Activated CD8-positive, alpha-beta memory T cell treated with anti-CD3 and anti-CD28 coated beads, Interleukin-2, amount 50 U/mL, for 48 hours (primary cell): Measurements from ENCODE around the gene COLEC12.

Experiments used
- DNase-seq: peaks from one replicate; pipeline ENCODE4 v3.0.0-alpha.2; 2020

COLEC12 gene

DNA sequence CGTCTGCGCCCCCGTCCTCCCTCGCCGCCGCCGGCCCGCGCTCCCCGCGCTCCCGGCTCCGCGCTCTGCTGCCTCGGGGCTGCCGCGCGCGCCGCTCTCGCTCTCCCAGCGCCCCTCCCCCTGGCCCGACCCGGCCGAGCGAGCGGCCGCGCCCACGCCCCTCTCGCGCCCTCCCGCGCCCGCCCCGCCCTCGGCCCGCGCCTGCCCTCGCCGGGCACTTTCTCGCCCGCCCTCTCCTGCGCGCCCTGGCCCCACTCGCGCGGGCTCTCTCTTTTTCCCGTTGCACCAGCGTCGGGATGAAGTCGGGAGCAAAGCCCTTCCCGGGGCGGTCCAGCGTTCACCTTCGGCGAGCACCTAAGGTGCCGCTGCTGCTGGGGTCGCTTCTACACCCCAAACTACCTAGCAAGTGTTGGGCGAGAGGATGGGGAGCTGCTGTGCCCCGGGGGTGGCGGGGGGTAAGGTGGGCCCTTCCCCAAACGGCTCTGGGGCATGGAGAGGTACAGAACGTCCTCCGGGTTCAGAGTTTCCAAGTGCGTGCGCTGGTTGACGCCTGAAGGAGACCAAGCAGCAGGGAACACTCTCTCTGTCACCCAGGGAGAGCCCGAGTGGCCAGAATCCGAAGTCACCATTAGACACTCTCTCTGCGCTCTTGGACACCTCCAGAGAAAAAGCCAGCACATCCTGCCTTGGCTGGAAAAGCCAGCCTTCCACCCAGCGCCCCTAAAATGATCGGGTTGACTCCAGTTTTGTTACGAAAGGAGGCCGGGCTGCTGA, at the start of gene COLEC12:
Gene COLEC12, minus strand, starts transcription at position 70 of the 774 bp plus-strand sequence. CDS start 187 bp downstream, outside the sequence.
- DNase-seq = no peak

DNA sequence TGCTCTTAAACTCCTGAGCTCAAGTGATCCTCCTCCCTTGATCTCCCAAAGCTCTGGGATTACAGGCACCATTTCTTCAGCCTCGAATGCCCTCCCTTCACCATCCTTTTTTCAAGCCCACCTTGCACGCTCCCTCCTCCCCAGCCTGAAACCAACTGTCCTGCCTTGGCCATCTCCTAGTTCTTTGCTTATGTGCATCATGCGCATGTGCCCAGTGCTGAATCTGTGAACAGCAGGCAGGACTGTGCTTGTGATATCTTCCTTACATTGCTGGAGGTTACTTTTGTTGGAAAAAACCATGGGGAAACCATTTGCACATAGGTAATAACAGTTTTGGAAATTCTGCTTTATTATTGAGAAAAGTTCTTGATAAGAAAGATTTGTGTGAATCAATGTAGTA, 49.5 kb upstream of the COLEC12 start:
- no peak for DNase-seq

- no peak for DNase-seq
Observed at GRCh38 chr18:543447-544078, 43.1 kb upstream of the COLEC12 start.

GRCh38 chr18:533995-534601, 33.6 kb upstream of the COLEC12 start:
- DNase-seq = no peak

GRCh38 chr18:532632-533031, 32.1 kb upstream of the COLEC12 start:
- no peak for DNase-seq

DNA sequence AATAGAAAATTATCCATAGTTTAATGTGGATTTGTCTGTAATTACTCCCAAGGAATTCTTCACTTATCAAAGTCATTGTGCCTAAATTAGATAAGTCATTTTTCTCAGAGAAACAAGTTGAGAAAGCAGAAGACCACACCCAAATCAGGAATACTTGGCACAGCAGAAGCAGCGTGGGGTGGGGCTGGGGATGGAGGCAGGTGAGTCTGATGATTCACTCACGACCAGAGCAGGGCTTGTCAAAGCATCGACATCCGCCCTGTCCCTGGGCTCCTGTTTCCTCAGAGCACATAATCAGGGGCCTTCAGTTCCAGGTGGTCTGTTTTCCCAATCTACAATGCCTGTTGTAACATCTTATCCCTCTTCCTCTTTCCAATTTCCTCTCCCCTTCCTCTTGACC, 31.5 kb upstream of the COLEC12 start:
- no peak for DNase-seq

GRCh38 chr18:527146-527545, 26.6 kb upstream of the COLEC12 start:
- DNase-seq = no peak

- DNase-seq = no peak
Observed at GRCh38 chr18:526681-527080, 26.2 kb upstream of the COLEC12 start.

DNA sequence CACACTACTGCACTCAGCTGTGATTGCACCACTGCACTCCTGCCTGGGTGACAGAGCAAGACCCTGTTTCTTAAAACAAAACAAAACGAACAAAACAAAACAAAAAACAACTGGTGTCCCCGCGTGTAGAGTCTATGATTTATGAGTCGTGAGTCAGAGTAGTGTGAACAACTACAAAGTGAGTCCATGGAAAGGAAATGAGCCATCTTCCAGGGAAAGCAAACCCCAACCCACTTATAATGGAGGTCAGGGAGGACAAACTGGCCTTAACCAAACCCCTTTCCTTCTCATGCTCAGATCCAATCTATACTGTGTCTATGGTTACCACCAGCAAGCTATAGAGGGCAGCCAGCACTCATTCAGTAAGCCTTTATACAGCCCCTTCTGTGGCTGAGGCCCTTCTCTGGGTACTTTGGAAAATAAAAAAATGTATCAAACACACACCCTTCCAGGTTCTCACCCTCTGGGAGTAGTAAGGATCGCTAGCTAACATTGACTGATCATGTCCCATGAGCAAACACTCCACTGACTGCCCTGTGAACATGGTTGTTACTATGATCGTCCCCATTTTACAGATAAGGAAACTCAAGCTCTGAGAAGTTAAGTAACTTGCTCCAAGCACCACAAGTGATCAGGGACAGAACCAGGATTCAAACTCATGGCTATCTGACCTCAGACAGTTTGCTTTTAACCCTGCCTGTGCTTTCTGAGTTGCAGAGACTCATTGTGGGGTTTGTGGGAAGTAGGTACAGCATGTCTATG, 24.7 kb upstream of the COLEC12 start:
- DNase-seq = no peak

GRCh38 chr18:524466-524865, 24.0 kb upstream of the COLEC12 start:
- DNase-seq = no peak

DNA sequence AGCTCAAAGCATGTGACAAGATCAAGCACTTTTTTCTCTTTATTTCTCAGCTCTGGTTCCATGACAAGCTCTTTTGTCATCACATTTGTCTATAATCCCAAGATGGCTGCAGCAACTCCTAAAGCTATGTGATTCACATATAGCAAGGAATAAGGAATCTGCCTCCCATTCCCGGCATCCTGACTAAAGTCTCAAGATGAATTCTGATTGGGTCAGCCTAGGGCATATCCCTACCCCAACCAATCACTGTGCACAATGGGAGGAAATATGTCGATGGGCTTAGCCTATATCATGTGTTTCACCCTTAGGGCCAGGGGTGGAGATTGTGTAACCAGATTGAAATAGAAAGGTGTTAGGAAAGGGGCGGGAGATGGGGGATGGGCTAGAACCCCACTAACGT, 23.1 kb upstream of the COLEC12 start:
- no peak for DNase-seq

- DNase-seq = no peak
Observed at GRCh38 chr18:519019-519879, 18.7 kb upstream of the COLEC12 start.

- no peak for DNase-seq
Observed at GRCh38 chr18:518081-518480, 17.6 kb upstream of the COLEC12 start.

DNA sequence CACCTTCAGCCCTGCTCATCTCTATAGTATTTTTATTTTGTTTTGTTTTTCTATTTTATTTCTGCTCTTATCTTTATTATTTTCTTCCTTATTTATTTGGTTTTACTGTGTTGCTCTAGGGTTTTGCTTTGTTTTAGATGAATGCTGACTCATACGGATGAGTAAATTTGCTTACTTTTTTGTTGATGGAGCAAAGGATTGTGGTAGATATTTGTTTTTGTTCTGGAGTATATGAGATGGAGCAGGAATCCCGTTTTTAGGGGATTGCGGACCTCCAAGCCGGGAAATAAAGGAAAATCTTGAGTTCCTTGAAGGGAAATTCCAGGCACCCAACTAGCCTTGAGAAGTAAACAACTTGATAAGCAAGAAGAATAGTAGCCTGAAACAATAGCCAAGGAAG, 15.3 kb upstream of the COLEC12 start:
- DNase-seq = no peak

DNA sequence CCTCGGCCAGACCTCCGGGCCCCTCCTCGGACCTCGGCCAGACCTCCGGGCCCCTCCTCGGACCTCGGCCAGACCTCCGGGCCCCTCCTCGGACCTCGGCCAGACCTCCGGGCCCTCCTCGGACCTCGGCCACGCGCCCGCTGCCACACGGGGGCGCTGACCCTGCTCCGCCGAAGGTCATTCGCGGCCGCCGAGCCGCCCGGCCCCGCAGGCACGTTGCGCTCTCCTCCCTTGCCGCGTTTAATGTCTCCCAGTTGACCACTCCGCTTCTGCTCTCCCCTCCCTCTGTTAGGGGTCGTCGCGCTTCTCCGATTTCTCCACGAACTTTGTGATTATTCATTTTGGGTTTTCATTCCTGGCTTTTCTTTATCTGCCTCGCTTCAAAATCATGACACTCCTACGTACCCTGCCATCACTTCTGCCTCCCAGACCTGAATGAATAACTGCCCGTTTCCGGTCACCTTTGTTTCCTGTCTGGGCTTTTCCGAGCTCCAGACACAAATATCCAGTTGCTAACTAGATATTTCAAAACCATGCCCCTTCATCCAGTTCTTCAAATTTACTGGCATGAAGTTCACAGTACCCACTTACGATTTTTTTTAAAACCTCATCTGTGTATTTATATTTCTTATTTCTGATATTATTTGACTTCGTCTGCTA, 14.8 kb upstream of the COLEC12 start:
- DNase-seq = no peak

DNA sequence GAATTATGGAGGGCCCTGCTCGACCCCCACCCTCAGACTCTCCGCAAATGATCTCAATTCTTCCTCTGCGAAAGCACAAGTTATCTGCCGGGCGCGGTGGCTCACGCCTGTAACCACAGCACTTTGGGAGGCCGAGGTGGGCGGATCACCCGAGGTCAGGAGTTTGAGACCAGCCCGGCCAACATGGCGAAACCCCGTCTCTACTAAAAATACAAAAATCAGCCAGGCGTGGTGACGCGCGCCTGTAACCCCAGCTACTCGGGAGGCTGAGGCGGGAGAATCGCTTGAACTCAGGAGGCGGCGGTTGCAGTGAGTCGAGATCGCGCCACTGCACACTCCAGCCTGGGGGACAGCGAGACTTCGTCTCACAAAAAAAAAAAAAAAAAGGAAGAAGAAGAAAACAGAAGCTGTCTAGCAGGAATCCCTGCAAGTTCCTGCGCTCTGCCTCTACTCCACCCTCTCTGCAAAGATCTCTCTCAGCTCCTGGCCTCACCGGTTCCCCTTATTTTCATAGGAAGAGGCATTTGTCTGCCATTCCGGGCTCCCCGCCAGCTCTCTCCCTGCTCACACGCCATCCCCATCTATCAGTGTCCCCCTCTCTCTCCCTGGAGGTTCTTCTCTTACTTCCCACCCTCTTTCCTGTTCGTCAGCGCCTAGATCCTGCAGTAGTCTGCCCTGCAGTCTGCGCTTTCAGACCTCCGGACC, 13.5 kb upstream of the COLEC12 start:
- DNase-seq = no peak

GRCh38 chr18:512957-513356, 12.5 kb upstream of the COLEC12 start:
- DNase-seq = no peak

GRCh38 chr18:508835-509234, 8.3 kb upstream of the COLEC12 start:
- no peak for DNase-seq

- DNase-seq = no peak
Observed at GRCh38 chr18:507636-508035, 7.1 kb upstream of the COLEC12 start.

DNA sequence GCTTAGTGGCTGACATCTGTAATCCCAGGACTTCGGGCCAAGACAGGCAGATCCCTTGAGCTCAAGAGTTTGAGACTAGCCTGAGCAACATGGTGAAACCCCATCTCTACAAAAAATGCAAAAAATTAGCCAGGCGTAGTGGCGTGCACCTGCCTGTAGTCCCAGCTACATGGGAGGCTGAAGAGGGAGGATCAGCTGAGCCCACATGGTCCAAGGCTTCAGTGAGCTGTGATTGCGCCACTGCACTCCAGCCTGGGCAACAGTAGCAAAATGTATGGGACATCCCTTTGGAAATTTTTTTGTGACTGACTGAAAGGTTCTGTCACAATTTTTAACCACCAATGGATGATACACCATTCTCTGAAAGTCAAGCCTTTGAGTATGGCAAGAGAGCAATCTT, 6.3 kb upstream of the COLEC12 start:
- no peak for DNase-seq

GRCh38 chr18:506264-506663, 5.8 kb upstream of the COLEC12 start:
- no peak for DNase-seq
